HL-60 (cell line): ENCODE results near the gene TERT.

ENCODE experiments used
- DNase-seq, 2 experiments: peaks; one replicate each; pipeline ENCODE4 v3.0.0-alpha.2; 2010 to 2020; ENCODE audit warnings: low read depth in 1 of 2, low spot score in 1 of 2
- H3K27ac ChIP-seq: fragments of 250-450 bp; sonication (Bioruptor Pico); replicated peaks from 2 replicates; pipeline ENCODE4 v1.5.1; 2020; ENCODE audit warnings: mild to moderate bottlenecking, moderate library complexity
- H3K27me3 ChIP-seq: fragments of 250-450 bp; sonication (Bioruptor Pico); 2 replicates; pipeline ENCODE4 v1.5.1; 2021; ENCODE audit warnings: mild to moderate bottlenecking, moderate library complexity; ENCODE audit not compliant: insufficient read depth, poor library complexity, severe bottlenecking
- H3K4me3 ChIP-seq: replicated peaks from 2 replicates; pipeline ENCODE4 v1.5.1; 2011; ENCODE audit warnings: mild to moderate bottlenecking, control low read depth, low read length; ENCODE audit not compliant: insufficient read depth
- GABPA ChIP-seq: IDR thresholded peaks from 2 replicates; pipeline ENCODE4 v1.6.1; 2012; ENCODE audit warnings: low read depth
- POLR2AphosphoS5 ChIP-seq: IDR thresholded peaks from 2 replicates; pipeline ENCODE4 v1.6.1; 2012; ENCODE audit warnings: low read depth
- SPI1 ChIP-seq: IDR thresholded peaks from 2 replicates; pipeline ENCODE4 v1.6.1; 2012; ENCODE audit warnings: low read depth, mild to moderate bottlenecking, borderline replicate concordance
- TF ChIP-seq, protein P1 (sequence below): IDR thresholded peaks from one replicate; pipeline ENCODE4 v1.5.1; 2011; ENCODE audit warnings: low read length, control low read depth, inconsistent platforms; ENCODE audit not compliant: insufficient read depth
- TF ChIP-seq, protein P2 (sequence below): IDR thresholded peaks from 2 replicates; pipeline ENCODE4 v1.6.1; 2012; ENCODE audit warnings: low read depth; ENCODE audit not compliant: insufficient replicate concordance

The TERT gene

DNA sequence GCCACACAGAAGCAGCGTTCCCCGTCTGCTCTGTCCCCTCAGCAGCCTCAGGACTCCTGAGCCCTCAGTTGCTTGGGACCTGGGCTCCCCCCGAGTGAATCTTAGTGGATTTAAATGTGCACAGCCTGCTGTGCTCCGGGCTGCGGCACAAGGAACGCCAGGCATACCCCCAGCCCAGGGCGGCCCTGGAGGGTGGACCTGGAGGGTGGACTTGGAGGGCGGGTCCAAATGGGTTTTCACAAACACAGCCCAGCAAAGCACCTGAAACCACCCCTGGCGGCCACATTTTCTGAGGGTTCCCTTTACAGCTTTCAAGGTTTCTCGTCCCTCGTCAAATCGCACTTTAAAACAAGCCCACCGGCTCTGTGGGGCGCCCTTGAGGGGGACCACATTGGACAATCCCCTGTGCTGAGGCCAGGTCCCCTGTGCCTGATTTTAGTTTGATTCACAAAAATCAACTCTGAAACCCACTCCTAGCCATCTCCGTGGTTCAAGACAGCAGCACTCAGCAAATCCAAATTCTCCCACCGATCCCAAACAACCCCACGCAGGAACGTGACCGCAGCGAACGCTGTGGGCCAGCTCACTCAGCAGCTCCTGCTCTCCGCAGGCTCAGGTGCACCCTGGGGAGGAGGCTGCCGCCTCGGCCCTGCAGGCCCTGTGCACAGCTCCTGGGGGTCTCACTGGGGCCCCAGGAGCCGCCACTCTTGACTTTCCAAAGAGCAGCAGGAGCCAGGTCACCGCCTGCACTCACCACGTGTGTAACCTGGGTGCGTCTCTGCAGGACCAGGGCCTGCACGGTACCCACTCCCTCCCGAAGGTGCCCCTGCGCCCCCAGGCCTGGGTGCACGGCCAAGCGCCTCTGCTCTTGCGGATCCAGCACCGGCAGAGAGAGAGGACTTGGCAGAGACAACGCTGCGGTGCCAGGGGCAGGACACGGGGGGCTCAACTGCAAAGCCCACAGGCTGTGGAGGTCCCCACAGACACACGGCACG, 29.1 kb downstream of the TERT start:
- Histone ChIP-seq H3K27me3 (no peaks in the 10 kb centered on the region), H3K27ac (no peak overlapping the region), H3K4me3 (no peak overlapping the region)
- TF ChIP-seq, protein P1, sequence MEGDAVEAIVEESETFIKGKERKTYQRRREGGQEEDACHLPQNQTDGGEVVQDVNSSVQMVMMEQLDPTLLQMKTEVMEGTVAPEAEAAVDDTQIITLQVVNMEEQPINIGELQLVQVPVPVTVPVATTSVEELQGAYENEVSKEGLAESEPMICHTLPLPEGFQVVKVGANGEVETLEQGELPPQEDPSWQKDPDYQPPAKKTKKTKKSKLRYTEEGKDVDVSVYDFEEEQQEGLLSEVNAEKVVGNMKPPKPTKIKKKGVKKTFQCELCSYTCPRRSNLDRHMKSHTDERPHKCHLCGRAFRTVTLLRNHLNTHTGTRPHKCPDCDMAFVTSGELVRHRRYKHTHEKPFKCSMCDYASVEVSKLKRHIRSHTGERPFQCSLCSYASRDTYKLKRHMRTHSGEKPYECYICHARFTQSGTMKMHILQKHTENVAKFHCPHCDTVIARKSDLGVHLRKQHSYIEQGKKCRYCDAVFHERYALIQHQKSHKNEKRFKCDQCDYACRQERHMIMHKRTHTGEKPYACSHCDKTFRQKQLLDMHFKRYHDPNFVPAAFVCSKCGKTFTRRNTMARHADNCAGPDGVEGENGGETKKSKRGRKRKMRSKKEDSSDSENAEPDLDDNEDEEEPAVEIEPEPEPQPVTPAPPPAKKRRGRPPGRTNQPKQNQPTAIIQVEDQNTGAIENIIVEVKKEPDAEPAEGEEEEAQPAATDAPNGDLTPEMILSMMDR: no peak
- no peak for TF ChIP-seq SPI1
- no peak for TF ChIP-seq POLR2AphosphoS5
- no peak for TF ChIP-seq GABPA
- TF ChIP-seq, protein P2, sequence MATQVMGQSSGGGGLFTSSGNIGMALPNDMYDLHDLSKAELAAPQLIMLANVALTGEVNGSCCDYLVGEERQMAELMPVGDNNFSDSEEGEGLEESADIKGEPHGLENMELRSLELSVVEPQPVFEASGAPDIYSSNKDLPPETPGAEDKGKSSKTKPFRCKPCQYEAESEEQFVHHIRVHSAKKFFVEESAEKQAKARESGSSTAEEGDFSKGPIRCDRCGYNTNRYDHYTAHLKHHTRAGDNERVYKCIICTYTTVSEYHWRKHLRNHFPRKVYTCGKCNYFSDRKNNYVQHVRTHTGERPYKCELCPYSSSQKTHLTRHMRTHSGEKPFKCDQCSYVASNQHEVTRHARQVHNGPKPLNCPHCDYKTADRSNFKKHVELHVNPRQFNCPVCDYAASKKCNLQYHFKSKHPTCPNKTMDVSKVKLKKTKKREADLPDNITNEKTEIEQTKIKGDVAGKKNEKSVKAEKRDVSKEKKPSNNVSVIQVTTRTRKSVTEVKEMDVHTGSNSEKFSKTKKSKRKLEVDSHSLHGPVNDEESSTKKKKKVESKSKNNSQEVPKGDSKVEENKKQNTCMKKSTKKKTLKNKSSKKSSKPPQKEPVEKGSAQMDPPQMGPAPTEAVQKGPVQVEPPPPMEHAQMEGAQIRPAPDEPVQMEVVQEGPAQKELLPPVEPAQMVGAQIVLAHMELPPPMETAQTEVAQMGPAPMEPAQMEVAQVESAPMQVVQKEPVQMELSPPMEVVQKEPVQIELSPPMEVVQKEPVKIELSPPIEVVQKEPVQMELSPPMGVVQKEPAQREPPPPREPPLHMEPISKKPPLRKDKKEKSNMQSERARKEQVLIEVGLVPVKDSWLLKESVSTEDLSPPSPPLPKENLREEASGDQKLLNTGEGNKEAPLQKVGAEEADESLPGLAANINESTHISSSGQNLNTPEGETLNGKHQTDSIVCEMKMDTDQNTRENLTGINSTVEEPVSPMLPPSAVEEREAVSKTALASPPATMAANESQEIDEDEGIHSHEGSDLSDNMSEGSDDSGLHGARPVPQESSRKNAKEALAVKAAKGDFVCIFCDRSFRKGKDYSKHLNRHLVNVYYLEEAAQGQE: no peak
- no peak for DNase-seq

DNA sequence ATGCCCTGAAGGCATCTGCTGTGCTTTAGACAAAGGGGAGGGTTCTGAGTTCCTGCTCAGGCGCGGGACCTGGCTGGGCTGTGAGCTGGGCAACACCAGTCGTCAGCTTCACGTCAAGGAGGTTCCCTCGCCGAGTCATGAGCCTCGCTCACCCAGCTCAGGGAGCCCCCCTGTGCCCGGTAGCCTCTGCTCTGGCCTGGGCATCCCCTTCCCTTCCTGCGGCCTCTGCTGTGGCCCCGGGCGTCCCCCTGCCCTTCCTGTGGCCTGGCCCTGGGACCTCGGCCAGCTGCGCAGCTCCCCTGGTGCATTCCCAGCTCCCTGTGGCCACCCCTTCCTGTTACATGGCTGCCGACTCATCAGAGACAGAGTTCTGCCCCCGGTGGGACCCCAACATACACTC, 29.8 kb downstream of the TERT start:
- no peak for DNase-seq
- Histone ChIP-seq H3K27me3 (no peaks in the 10 kb centered on the region), H3K27ac (no peak overlapping the region), H3K4me3 (no peak overlapping the region)
- TF ChIP-seq POLR2AphosphoS5: no peak
- TF ChIP-seq, protein P1: no peak
- no peak for TF ChIP-seq SPI1
- TF ChIP-seq, protein P2: no peak
- TF ChIP-seq GABPA: no peak

DNA sequence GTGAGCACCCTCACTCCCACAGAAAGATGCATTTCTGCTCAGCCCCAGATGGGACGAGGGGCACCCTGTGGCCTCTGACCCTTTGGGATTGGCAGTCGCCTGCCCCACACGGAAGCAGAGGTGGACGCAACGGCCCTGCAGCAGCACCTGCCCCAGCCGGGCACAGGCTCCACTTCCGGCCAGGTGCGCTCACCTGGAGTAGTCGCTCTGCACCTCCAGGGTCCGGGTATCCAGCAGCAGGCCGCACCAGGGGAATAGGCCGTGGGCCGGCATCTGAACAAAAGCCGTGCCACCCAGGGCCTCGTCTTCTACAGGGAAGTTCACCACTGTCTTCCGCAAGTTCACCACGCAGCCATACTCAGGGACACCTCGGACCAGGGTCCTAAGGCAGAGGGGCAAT, 30.7 kb downstream of the TERT start:
- DNase-seq: no peak
- TF ChIP-seq POLR2AphosphoS5: no peak
- TF ChIP-seq, protein P2: no peak
- no peak for TF ChIP-seq GABPA
- TF ChIP-seq SPI1: no peak
- TF ChIP-seq, protein P1: no peak
- no peak overlapping the region for H3K27ac ChIP-seq
- no peak overlapping the region for H3K4me3 ChIP-seq
- H3K27me3 ChIP-seq: no peaks in the 10 kb centered on the region
